ENCODE data around the gene CRTC1. TPM values are rescaled to one million over a fixed set of nuclear protein-coding genes. Genes with fewer than 3 reads are reported as not detected.

The CRTC1 gene
- total and polyA plus RNA-seq, 4 donors, result 1.5 to 3.5 (median 1.9) TPM

GRCh38 chr19:18715416-18715815 is 31.9 kb downstream of the CRTC1 start:
- no peak overlapping the region for H3K9ac ChIP-seq (ENCODE audit: low read depth in 1 of 2, low read length in 2 of 2)

More at GRCh38 chr19:18715416-18715815, 31.9 kb downstream of the CRTC1 start:
- H3K36me3 ChIP-seq (ENCODE audit: control insufficient read depth in 4 of 4, insufficient read depth in 3 of 4, low read depth in 1 of 4, low read length in 3 of 4), result no peaks in the 10 kb centered on the region
- no peak for TF ChIP-seq RAD21 (IDR thresholded peaks at IDR 0.05)
- no peak for TF ChIP-seq HNF4A (conservative IDR thresholded peaks at IDR 0.05)
- TF ChIP-seq ZBTB33 (IDR thresholded peaks at IDR 0.05), result no peak
- no peak for TF ChIP-seq CTCF (IDR thresholded peaks at IDR 0.05; ENCODE audit: low read depth, low read length, missing input control)
- TF ChIP-seq REST (IDR thresholded peaks at IDR 0.05), result no peak
- no peak for TF ChIP-seq FOXA2 (IDR thresholded peaks at IDR 0.05)
- TF ChIP-seq HNF4G (IDR thresholded peaks at IDR 0.05), result no peak
- no peak for TF ChIP-seq YY1 (IDR thresholded peaks at IDR 0.05)
- TF ChIP-seq RXRA (IDR thresholded peaks at IDR 0.05), result no peak
- 93% methylated on average over 5 of the region's 5 CpGs for WGBS
- no peak overlapping the region for H3K4me3 ChIP-seq (ENCODE audit: low read depth in 1 of 3, low read length in 3 of 3)
- H3K27ac ChIP-seq (ENCODE audit: low read depth in 1 of 2, low read length in 2 of 2), result no peak overlapping the region
- H3K27me3 ChIP-seq (ENCODE audit: control insufficient read depth in 4 of 4, insufficient read depth in 4 of 4, low read length in 3 of 4), result no peaks in the 10 kb centered on the region
- no peak for DNase-seq (ENCODE audit: low spot score)
- no peaks in the 10 kb centered on the region for H3K9me3 ChIP-seq (ENCODE audit: control insufficient read depth in 4 of 4, low read length in 3 of 4)
- H3K4me1 ChIP-seq (ENCODE audit: control insufficient read depth in 4 of 4, insufficient read depth in 4 of 4, low read length in 3 of 4), result peaks cover 0 to 8% (median 6%) of the 10 kb centered on the region in 4 donors

Measured in liver (tissue), 9 donors.